Sigmoid colon (tissue), 7 donors: ENCODE measurements around the gene IDNK. TPM values are rescaled to one million over a fixed set of nuclear protein-coding genes. Genes with fewer than 3 reads are reported as not detected.

Source experiments
- DNase-seq: peaks from one replicate; pipeline ENCODE4 v3.0.0-alpha.2; 2019
- H3K27ac ChIP-seq, 4 donors: fragments of 200-600 bp; sonication (generic); one replicate each; pipeline ENCODE4 v1.5.1; 2016 to 2019; ENCODE audit warnings: mild to moderate bottlenecking in 1 of 4
- H3K27me3 ChIP-seq, 3 donors: fragments of 200-600 bp; sonication (generic); one replicate each; pipeline ENCODE4 v1.5.1; 2019; ENCODE audit warnings: mild to moderate bottlenecking in 1 of 3
- H3K36me3 ChIP-seq, 4 donors: fragments of 200-600 bp; sonication (generic); one replicate each; pipeline ENCODE4 v1.5.1; 2016 to 2019
- H3K4me1 ChIP-seq, 4 donors: fragments of 200-600 bp; sonication (generic); one replicate each; pipeline ENCODE4 v1.5.1; 2017 to 2019
- H3K4me3 ChIP-seq, 4 donors: fragments of 200-600 bp; sonication (generic); one replicate each; pipeline ENCODE4 v1.5.1; 2017 to 2019; ENCODE audit warnings: mild to moderate bottlenecking in 2 of 4, moderate library complexity in 1 of 4
- H3K9me3 ChIP-seq, 4 donors: fragments of 200-600 bp in 3 of 4; sonication (generic) in 3 of 4; one replicate each; pipeline versions ENCODE4 v1.5.1 to v1.6.1; 2013 to 2019
- CTCF ChIP-seq, 4 experiments: fragments of 450-650 bp in 3 of 4; fragments of 200-600 bp in 1 of 4; IDR thresholded peaks; one replicate each; pipeline ENCODE4 v1.5.1; 2016 to 2019; ENCODE audit warnings: antibody characterized with exemption in 4 of 4, mild to moderate bottlenecking in 3 of 4, moderate library complexity in 2 of 4
- EP300 ChIP-seq, 4 donors: sonication (generic); formaldehyde crosslinking; IDR thresholded peaks; one replicate each; pipeline ENCODE4 v1.6.1; 2017; ENCODE audit warnings: antibody characterized with exemption in 4 of 4
- POLR2A ChIP-seq, 2 donors: fragments of 450-650 bp; IDR thresholded peaks; one replicate each; pipeline ENCODE4 v1.6.1; 2016; ENCODE audit warnings: antibody characterized with exemption in 2 of 2, mild to moderate bottlenecking in 2 of 2, moderate library complexity in 2 of 2
- POLR2AphosphoS5 ChIP-seq, 4 donors: sonication (generic); formaldehyde crosslinking; IDR thresholded peaks; one replicate each; pipeline ENCODE4 v1.6.1; 2017; ENCODE audit warnings: antibody characterized with exemption in 4 of 4
- WGBS, 2 donors: extraction: QIAGEN DNeasy Blood & Tissue Kit; methylation state at CpG; one replicate each; pipeline ENCODE4 v1.1.7; 2013; 5-methylcytosine and 5-hydroxymethylcytosine counted together
- intact Hi-C: fragments of 100-400 bp; cut with DNase I; formaldehyde crosslinking; loops from one replicate; pipeline ENCODE4 v1.15.1; 2023
- polyA plus RNA-seq, 3 donors: library from polyadenylated mRNA; stranded (reverse); fragments of 200-250 nt; gene quantifications; one replicate each; pipeline ENCODE4 v1.2.3, GENCODE V29; 2013
- total RNA-seq, 4 donors: library from RNA; depleted of rRNA; stranded (reverse); fragments of >200 nt; gene quantifications; one replicate each; pipeline ENCODE4 v1.1.0, GENCODE V29; 2016
- donor health status: healthy with polysubstance abuse.
- donor health status: Bipolar disorder and iron deficiency.
- donor health status: healthy.

IDNK gene
- total and polyA plus RNA-seq, 7 donors, result 3.3 to 22.2 (median 9.4) TPM

- Histone ChIP-seq H3K4me1 (no peaks in the 10 kb centered on the region), H3K4me3 (no peak overlapping the region), H3K27me3 (no peaks in the 10 kb centered on the region), H3K27ac (no peak overlapping the region), H3K9me3 (no peaks in the 10 kb centered on the region), H3K36me3 (peaks cover 5 to 96% (median 33%) of the 10 kb centered on the region in 4 donors)
- 91 to 93% methylated on average over 2 of the region's 2 CpGs for WGBS, 2 donors
- DNase-seq, result no peak
- intact Hi-C loops, result no loop called here
- TF ChIP-seq CTCF (IDR thresholded peaks at IDR 0.05) (no peak), POLR2AphosphoS5 (IDR thresholded peaks at IDR 0.05) (no peak), POLR2A (IDR thresholded peaks at IDR 0.05) (no peak)
Observed at GRCh38 chr9:83656032-83656680, 33.2 kb downstream of the IDNK start.

- 80 to 92% methylated on average over 6 of the region's 6 CpGs for WGBS, 2 donors
- Histone ChIP-seq H3K27ac (no peak overlapping the region), H3K27me3 (no peaks in the 10 kb centered on the region), H3K9me3 (no peaks in the 10 kb centered on the region), H3K4me1 (no peaks in the 10 kb centered on the region), H3K36me3 (peaks cover 5 to 96% (median 33%) of the 10 kb centered on the region in 4 donors), H3K4me3 (no peak overlapping the region)
- no peak for TF ChIP-seq POLR2A (IDR thresholded peaks at IDR 0.05)
- no peak for TF ChIP-seq CTCF (IDR thresholded peaks at IDR 0.05)
- no peak for TF ChIP-seq EP300 (IDR thresholded peaks at IDR 0.05)
- TF ChIP-seq POLR2AphosphoS5 (IDR thresholded peaks at IDR 0.05), result no peak
- intact Hi-C loops, result no loop called here
- DNase-seq, result no peak
Observed at GRCh38 chr9:83656952-83657351, 34.0 kb downstream of the IDNK start.

- intact Hi-C loops, result no loop called here
- WGBS, 2 donors, result 96 to 99% methylated on average over 3 of the region's 3 CpGs
Observed at GRCh38 chr9:83662933-83663332, 40.0 kb downstream of the IDNK start.

GRCh38 chr9:83665580-83666200 is 42.7 kb downstream of the IDNK start:
- Histone ChIP-seq H3K27me3 (no peaks in the 10 kb centered on the region), H3K27ac (no peak overlapping the region), H3K9me3 (no peaks in the 10 kb centered on the region), H3K4me1 (no peaks in the 10 kb centered on the region), H3K36me3 (peaks cover 6 to 75% (median 41%) of the 10 kb centered on the region in 4 donors), H3K4me3 (no peak overlapping the region)
- TF ChIP-seq CTCF (IDR thresholded peaks at IDR 0.05), result no peak
- TF ChIP-seq POLR2A (IDR thresholded peaks at IDR 0.05), result no peak
- TF ChIP-seq POLR2AphosphoS5 (IDR thresholded peaks at IDR 0.05), result no peak
- no peak for TF ChIP-seq EP300 (IDR thresholded peaks at IDR 0.05)
- intact Hi-C loops, result no loop called here
- 37% methylated on average over 5 of the region's 5 CpGs for WGBS, 2 donors
- DNase-seq, result no peak

More at GRCh38 chr9:83662933-83663332, 40.0 kb downstream of the IDNK start:
- DNase-seq, result no peak
- Histone ChIP-seq H3K9me3 (no peaks in the 10 kb centered on the region), H3K27me3 (no peaks in the 10 kb centered on the region), H3K36me3 (peaks cover 11 to 92% (median 51%) of the 10 kb centered on the region in 4 donors), H3K4me1 (no peaks in the 10 kb centered on the region), H3K27ac (no peak overlapping the region), H3K4me3 (no peak overlapping the region)
- TF ChIP-seq POLR2AphosphoS5 (IDR thresholded peaks at IDR 0.05), result no peak
- no peak for TF ChIP-seq EP300 (IDR thresholded peaks at IDR 0.05)
- no peak for TF ChIP-seq POLR2A (IDR thresholded peaks at IDR 0.05)
- TF ChIP-seq CTCF (IDR thresholded peaks at IDR 0.05), result no peak
